Prostate gland (tissue), 2 donors: Measurements from ENCODE around the gene SLC17A4. TPM values are rescaled to one million over a fixed set of nuclear protein-coding genes. Genes with fewer than 3 reads are reported as not detected.

Experiments
- DNase-seq: peaks from one replicate; pipeline ENCODE4 v3.0.0-alpha.2; 2019; ENCODE audit warnings: low spot score
- H3K27ac ChIP-seq, 2 donors: fragments of 200-600 bp; sonication (generic); 2 replicates each; pipeline ENCODE4 v1.5.1; 2017 to 2019
- H3K27me3 ChIP-seq: fragments of 200-600 bp; sonication (generic); replicated peaks from 2 replicates; pipeline ENCODE4 v1.5.1; 2019; ENCODE audit not compliant: insufficient read depth
- H3K36me3 ChIP-seq, 2 donors: fragments of 200-600 bp; sonication (generic); 1 replicate in 1 of 2; 2 replicates in 1 of 2; pipeline versions ENCODE4 v1.5.1 to v1.8.1; 2017 to 2019
- H3K4me1 ChIP-seq: fragments of 200-600 bp; sonication (generic); replicated peaks from 2 replicates; pipeline ENCODE4 v1.5.1; 2019
- H3K4me3 ChIP-seq, 2 donors: fragments of 200-600 bp; sonication (generic); 2 replicates each; pipeline ENCODE4 v1.5.1; 2017 to 2019
- H3K9me3 ChIP-seq: fragments of 200-600 bp; sonication (generic); 2 replicates; pipeline ENCODE4 v1.5.1; 2017
- POLR2A ChIP-seq: fragments of 450-650 bp; IDR thresholded peaks from one replicate; pipeline ENCODE4 v1.6.1; 2016; ENCODE audit warnings: antibody characterized with exemption, mild to moderate bottlenecking
- POLR2AphosphoS5 ChIP-seq: sonication (generic); formaldehyde crosslinking; IDR thresholded peaks from one replicate; pipeline ENCODE4 v1.6.1; 2017; ENCODE audit warnings: antibody characterized with exemption
- WGBS: methylation state at CpG from one replicate; pipeline ENCODE4 v1.1.5; 2018; 5-methylcytosine and 5-hydroxymethylcytosine counted together
- intact Hi-C: fragments of 100-400 bp; cut with DNase I; formaldehyde crosslinking; loops from one replicate; pipeline ENCODE4 v1.14.2; 2022
- total RNA-seq, 2 donors: library from RNA; depleted of rRNA; stranded (reverse); fragments of >200 nt; gene quantifications; one replicate each; pipeline ENCODE4 v1.1.0, GENCODE V29; 2016
- TF ChIP-seq, protein P1 (sequence below), 4 experiments: fragments of 200-600 bp in 2 of 4; fragments of 450-650 bp in 2 of 4; sonication (generic) in 2 of 4; IDR thresholded peaks; 1 replicate in 3 of 4; 2 replicates in 1 of 4; pipeline ENCODE4 v1.5.1; 2016 to 2019; ENCODE audit warnings: antibody characterized with exemption in 4 of 4, mild to moderate bottlenecking in 2 of 4, moderate library complexity in 2 of 4

SLC17A4 gene
- total RNA-seq, 2 donors from 2014 or later, result not detected

GRCh38 chr6:25714765-25715164, 39.8 kb upstream of the SLC17A4 start:
- DNase-seq, result no peak
- TF ChIP-seq POLR2A (no peak), POLR2AphosphoS5 (no peak)
- TF ChIP-seq, protein P1, sequence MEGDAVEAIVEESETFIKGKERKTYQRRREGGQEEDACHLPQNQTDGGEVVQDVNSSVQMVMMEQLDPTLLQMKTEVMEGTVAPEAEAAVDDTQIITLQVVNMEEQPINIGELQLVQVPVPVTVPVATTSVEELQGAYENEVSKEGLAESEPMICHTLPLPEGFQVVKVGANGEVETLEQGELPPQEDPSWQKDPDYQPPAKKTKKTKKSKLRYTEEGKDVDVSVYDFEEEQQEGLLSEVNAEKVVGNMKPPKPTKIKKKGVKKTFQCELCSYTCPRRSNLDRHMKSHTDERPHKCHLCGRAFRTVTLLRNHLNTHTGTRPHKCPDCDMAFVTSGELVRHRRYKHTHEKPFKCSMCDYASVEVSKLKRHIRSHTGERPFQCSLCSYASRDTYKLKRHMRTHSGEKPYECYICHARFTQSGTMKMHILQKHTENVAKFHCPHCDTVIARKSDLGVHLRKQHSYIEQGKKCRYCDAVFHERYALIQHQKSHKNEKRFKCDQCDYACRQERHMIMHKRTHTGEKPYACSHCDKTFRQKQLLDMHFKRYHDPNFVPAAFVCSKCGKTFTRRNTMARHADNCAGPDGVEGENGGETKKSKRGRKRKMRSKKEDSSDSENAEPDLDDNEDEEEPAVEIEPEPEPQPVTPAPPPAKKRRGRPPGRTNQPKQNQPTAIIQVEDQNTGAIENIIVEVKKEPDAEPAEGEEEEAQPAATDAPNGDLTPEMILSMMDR (IDR thresholded peaks at IDR 0.05), result no peak

DNA sequence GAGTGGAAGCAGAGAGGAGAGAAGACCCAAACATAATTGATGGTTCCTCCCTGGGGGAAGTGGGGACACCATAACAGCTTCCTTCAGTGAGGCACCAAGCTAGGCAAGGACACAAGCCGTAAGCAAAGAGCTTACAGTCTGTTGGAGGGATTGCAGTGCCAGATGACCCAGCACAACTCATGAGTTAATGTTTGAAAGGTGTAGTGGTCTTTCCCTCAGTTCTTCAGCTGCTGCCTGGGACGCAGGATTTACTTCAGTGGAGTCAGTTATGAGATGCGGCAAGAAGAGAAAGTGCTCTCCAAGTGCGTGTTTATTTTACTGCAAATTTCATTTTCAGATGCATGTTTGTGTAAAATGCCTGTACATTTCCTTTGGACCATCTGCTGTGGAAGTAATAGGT, 38.7 kb upstream of the SLC17A4 start:
- Histone ChIP-seq H3K27me3 (no peaks in the 10 kb centered on the region), H3K4me1 (no peaks in the 10 kb centered on the region), H3K9me3 (no peaks in the 10 kb centered on the region), H3K27ac (no peak overlapping the region), H3K4me3 (no peak overlapping the region), H3K36me3 (no peaks in the 10 kb centered on the region)
- TF ChIP-seq POLR2AphosphoS5 (no peak), POLR2A (no peak)
- TF ChIP-seq, protein P1 (IDR thresholded peaks at IDR 0.05), result no peak
- 82% methylated on average over 4 of the region's 4 CpGs for WGBS
- intact Hi-C loops, result loop anchor here (5.0 kb wide), 1 partner anchor 493 kb away; no protein-coding TSS in a partner anchor
- DNase-seq, result no peak

More at GRCh38 chr6:25714765-25715164, 39.8 kb upstream of the SLC17A4 start:
- Histone ChIP-seq H3K27me3 (no peaks in the 10 kb centered on the region), H3K4me3 (no peak overlapping the region), H3K27ac (no peak overlapping the region), H3K9me3 (no peaks in the 10 kb centered on the region), H3K36me3 (no peaks in the 10 kb centered on the region), H3K4me1 (no peaks in the 10 kb centered on the region)
- 66% methylated on average over 3 of the region's 3 CpGs for WGBS
- intact Hi-C loops, result loop anchor here (5.0 kb wide), 1 partner anchor 492 kb away; no protein-coding TSS in a partner anchor

DNA sequence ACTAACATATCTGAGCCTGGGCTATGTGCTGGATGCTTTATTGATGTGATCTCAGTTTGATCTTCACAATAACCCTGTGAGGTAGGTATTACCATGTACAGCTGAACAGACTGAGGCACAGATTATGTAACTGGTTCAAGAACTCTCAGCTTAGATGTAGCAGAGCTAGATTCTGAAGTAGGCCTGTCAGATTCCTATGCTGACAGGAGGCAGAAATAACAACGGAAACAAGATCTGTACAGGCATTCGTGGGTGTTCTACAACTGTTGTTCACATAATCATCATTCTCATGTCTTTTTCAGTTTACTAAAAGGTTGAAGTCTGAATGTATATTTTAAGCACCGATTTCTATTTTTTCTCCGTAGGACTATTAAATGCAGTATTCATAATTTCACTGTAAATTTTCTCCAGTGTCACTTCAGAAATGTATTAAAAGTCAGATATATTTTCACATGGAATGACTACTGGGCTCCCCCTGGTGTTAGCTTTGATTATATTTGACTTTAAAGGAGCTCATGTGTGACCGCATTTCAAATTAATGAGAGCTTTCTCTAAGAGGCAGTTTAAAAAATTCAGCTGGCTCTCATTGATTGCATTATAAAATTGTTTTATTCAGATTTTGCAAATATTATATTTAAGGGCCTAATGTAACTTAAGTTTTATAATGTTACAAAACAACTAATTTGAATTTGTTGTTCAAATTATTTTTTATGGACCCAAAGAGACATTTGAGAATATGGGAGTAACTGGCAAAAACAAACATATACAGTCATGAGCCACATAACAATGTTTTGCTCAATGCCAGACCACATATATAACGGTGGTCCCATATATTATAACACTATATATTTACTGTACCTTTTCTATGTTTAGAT, 36.4 kb upstream of the SLC17A4 start:
- peak; percentile 11 for DNase-seq
- Histone ChIP-seq H3K4me3 (no peak overlapping the region), H3K9me3 (no peaks in the 10 kb centered on the region), H3K27me3 (no peaks in the 10 kb centered on the region), H3K4me1 (no peaks in the 10 kb centered on the region), H3K36me3 (no peaks in the 10 kb centered on the region), H3K27ac (no peak overlapping the region)
- intact Hi-C loops, result loop anchor here (5.0 kb wide), 1 partner anchor 496 kb away; no protein-coding TSS in a partner anchor
- no peak for TF ChIP-seq POLR2A
- TF ChIP-seq, protein P1 (IDR thresholded peaks at IDR 0.05), result peak in 3 of 4 experiments; percentile 49 to 72 (median 62)
- no peak for TF ChIP-seq POLR2AphosphoS5
- WGBS, result 43% methylated on average over 6 of the region's 6 CpGs

GRCh38 chr6:25726122-25726911, 28.2 kb upstream of the SLC17A4 start:
- Histone ChIP-seq H3K4me3 (no peak overlapping the region), H3K9me3 (no peaks in the 10 kb centered on the region), H3K36me3 (no peaks in the 10 kb centered on the region), H3K27ac (no peak overlapping the region), H3K4me1 (no peaks in the 10 kb centered on the region), H3K27me3 (peaks cover 4% of the 10 kb centered on the region)
- intact Hi-C loops, result no loop called here
- TF ChIP-seq POLR2A (no peak), POLR2AphosphoS5 (no peak)
- TF ChIP-seq, protein P1 (IDR thresholded peaks at IDR 0.05), result no peak
- no peak for DNase-seq
- WGBS, result 94% methylated on average over 37 of the region's 37 CpGs
